T-helper 17 cell (primary cell): ENCODE results near the gene NCKAP1. TPM values are rescaled to one million over a fixed set of nuclear protein-coding genes. Genes with fewer than 3 reads are reported as not detected.

ENCODE experiments used
- ATAC-seq: fragments of 150-1000 bp; cut with Tn5 transposase; 2 replicates; pipeline ENCODE4 v1.10.0; 2021; ENCODE audit warnings: mild to moderate bottlenecking, moderate library complexity
- DNase-seq, 3 donors: peaks; one replicate each; pipeline versions ENCODE4 v3.0.0 to v3.0.0-alpha.2; 2020 to 2021
- H3K9me3 ChIP-seq: one replicate; pipeline ENCODE4 v1.7.0; 2013; ENCODE audit warnings: low read length, mild to moderate bottlenecking; ENCODE audit not compliant: control insufficient read depth, poor library complexity, severe bottlenecking
- H3K27ac Mint-ChIP-seq: one replicate; pipeline ENCODE4 v1.8.0; 2022; ENCODE audit warnings: mild to moderate bottlenecking, moderate library complexity, mixed read lengths
- H3K27me3 Mint-ChIP-seq: one replicate; pipeline ENCODE4 v1.8.0; 2022; ENCODE audit warnings: mixed read lengths
- H3K36me3 Mint-ChIP-seq: one replicate; pipeline ENCODE4 v1.8.0; 2022; ENCODE audit warnings: low read depth, mixed read lengths
- H3K4me1 Mint-ChIP-seq: one replicate; pipeline ENCODE4 v1.8.0; 2022; ENCODE audit warnings: mild to moderate bottlenecking, mixed read lengths
- H3K4me3 Mint-ChIP-seq: one replicate; pipeline ENCODE4 v1.8.0; 2022; ENCODE audit warnings: mild to moderate bottlenecking, moderate library complexity, mixed read lengths
- total RNA-seq, 4 donors: library from RNA in 2 of 4; stranded (reverse) in 2 of 4; gene quantifications; one replicate each; pipeline ENCODE4 v1.2.3 and lab custom pipeline; 2022 to 2026

The NCKAP1 gene
- total RNA-seq, 2 donors from 2014 or later = 6.9 to 13.9 TPM

DNA sequence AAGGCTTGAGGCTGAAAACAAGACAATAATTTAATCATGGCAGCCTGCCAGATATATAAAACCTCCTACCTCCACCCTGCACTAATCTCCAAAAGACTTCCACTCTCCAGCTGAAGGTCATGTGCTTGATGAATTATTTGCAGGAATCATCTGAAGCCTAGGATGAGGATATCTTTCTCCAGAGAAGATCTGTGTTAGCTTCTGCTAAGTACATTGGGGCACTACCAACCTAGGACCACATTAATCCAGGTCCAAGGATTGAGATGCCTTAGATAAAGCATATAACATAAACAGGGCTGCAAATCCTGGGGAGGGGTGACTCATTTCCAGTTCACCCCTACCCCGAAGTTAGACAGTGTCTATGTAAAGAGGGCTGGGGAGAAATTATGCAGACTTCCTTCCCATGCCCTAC lies 91.3 kb downstream of the NCKAP1 start:
- Mint-ChIP-seq H3K27ac (no peak overlapping the region), H3K4me1 (peaks cover 9% of the 10 kb centered on the region), H3K36me3 (peaks cover 6% of the 10 kb centered on the region), H3K4me3 (no peak overlapping the region), H3K27me3 (no peaks in the 10 kb centered on the region)
- no peaks in the 10 kb centered on the region for H3K9me3 ChIP-seq
- ATAC-seq = no peak
- no peak for DNase-seq

DNA sequence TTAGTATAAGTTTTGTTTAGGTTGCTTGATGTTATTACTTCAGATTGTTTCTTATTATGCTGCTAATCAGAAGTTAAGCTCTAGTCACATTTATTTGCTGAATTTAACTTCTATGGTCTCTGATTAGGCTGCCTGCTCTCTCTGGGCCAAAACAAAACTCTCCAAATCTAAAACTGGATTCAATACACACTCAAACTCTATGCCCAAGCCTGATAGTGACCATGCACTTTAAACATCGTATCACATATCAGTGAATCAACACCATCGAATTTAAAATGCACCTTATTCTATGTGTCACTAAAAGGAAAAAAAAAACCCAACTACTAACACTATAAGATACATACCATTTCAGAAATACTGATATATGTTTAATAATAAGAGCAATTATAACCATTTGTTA lies 94.9 kb downstream of the NCKAP1 start:
- H3K27me3 Mint-ChIP-seq = no peaks in the 10 kb centered on the region
- no peak overlapping the region for H3K27ac Mint-ChIP-seq
- H3K4me3 Mint-ChIP-seq = no peak overlapping the region
- H3K4me1 Mint-ChIP-seq = peaks cover 11% of the 10 kb centered on the region
- H3K9me3 ChIP-seq = no peaks in the 10 kb centered on the region
- no peak for DNase-seq
- no peak for ATAC-seq
- peaks cover 8% of the 10 kb centered on the region for H3K36me3 Mint-ChIP-seq

DNA sequence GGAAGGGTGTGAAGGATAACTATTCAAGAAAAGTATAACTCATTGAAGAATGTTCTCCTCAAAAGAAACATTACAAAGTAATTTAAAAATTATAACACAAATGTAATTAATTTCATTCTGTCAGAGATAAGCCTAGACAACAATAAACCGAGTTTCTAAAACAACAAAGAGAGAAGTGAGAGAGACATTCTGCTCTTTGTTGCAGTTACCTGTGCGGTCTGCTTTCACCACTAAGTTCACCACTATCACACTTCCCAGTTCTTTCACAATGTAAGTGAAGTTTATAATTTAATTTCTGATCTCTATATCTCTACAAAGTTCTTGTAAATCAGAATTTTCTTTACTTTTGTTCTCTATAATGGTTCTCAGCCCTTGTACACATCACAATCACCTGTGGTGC lies 95.5 kb downstream of the NCKAP1 start:
- no peak overlapping the region for H3K27ac Mint-ChIP-seq
- no peaks in the 10 kb centered on the region for H3K27me3 Mint-ChIP-seq
- no peak overlapping the region for H3K4me3 Mint-ChIP-seq
- DNase-seq (no peak), ATAC-seq (no peak)
- no peaks in the 10 kb centered on the region for H3K9me3 ChIP-seq
- H3K36me3 Mint-ChIP-seq = peaks cover 12% of the 10 kb centered on the region
- H3K4me1 Mint-ChIP-seq = peaks cover 11% of the 10 kb centered on the region

DNA sequence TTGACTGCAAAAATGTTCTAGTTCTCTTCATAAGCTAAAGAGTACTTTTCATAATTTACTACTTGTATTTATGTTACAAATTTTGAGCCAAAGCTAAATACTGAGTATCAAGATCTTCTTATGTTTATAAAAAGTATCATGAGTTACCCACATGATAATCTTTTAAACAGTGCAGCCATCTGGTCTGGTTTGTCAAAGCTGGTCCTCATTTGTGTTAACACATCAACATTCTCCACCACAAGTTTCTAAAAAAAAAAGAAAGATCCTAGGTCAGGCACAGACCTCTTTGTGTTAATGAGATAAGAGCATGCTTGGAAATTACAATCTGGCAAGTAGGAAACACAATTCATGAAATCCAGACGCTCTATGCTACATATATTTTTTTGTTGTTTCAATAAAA lies 96.3 kb downstream of the NCKAP1 start:
- Mint-ChIP-seq H3K36me3 (peaks cover 12% of the 10 kb centered on the region), H3K4me1 (peaks cover 11% of the 10 kb centered on the region), H3K27me3 (no peaks in the 10 kb centered on the region), H3K4me3 (no peak overlapping the region), H3K27ac (no peak overlapping the region)
- ATAC-seq = no peak
- H3K9me3 ChIP-seq = no peaks in the 10 kb centered on the region
- no peak for DNase-seq

DNA sequence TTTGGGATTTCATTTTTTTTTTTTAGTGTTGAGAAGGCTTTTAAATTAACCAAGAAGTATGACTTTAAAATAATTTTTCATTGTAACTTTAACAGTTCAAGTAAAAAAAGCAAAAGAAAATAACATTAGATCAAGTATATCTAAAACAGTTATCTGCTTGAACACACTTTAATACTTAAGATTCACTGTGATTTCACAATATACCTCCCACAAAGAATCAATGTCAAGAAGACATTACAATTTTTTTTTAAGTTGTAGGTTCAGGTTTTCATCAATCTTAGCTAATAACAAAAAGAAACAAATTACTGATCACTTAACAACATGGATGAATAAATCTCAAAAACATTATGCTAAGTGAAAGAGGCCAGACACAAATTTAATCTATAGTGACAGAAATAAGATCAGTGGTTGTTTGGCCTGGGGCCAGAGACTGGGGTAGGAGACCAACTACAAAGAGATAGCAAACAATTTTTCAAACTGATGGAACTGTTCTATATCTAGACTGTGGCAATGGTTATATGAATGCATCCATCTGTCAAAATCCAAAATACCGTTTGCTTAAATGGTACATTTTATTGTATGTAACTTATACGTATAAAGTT lies 97.0 kb downstream of the NCKAP1 start:
- Mint-ChIP-seq H3K27ac (no peak overlapping the region), H3K4me3 (no peak overlapping the region), H3K36me3 (peaks cover 12% of the 10 kb centered on the region), H3K27me3 (no peaks in the 10 kb centered on the region), H3K4me1 (peaks cover 6% of the 10 kb centered on the region)
- DNase-seq (no peak), ATAC-seq (no peak)
- H3K9me3 ChIP-seq = no peaks in the 10 kb centered on the region

DNA sequence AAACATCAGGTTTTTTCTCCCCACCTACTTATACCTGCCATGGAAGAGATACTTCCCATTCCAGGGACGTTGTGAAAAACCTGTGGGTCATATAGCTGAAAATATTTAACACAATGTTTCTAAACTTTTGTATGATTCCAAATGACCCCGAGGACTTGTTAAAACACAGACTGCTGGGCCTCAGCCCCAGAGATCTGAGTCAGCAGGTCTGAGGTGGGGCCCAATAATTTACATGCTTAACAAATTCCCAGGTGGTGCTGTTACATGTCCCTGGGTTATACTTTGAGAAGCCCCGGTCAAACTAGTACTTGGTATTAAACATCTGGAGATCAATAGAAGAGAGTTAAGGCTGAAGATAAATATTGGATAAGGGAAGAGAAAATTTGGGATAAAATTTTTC lies 100.4 kb downstream of the NCKAP1 start:
- Mint-ChIP-seq H3K27ac (no peak overlapping the region), H3K4me3 (no peak overlapping the region), H3K36me3 (peaks cover 12% of the 10 kb centered on the region), H3K4me1 (peaks cover 6% of the 10 kb centered on the region), H3K27me3 (no peaks in the 10 kb centered on the region)
- ATAC-seq (no peak), DNase-seq (no peak)
- no peaks in the 10 kb centered on the region for H3K9me3 ChIP-seq

DNA sequence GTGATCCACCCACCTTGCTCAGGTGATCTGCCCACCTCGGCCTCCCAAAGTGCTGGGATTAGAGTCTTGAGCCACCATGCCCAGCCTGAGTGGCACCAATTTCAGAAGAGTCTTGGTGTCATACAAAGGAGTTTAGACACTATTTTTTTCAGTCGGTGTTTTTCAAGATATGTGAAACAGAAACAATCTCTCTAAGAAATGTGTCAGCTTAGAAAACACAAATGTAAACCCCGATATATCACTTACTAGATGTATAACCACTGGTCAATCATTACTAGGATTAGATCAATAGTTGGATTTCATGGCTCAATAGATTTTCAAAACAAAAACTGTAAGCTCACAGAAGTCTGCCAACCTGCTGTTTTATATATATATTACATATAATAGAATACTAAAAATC lies 104.6 kb downstream of the NCKAP1 start:
- no peak for DNase-seq
- H3K9me3 ChIP-seq = no peaks in the 10 kb centered on the region
- Mint-ChIP-seq H3K4me1 (peaks cover 8% of the 10 kb centered on the region), H3K27ac (no peak overlapping the region), H3K4me3 (no peak overlapping the region), H3K36me3 (peaks cover 16% of the 10 kb centered on the region), H3K27me3 (no peaks in the 10 kb centered on the region)
- no peak for ATAC-seq

DNA sequence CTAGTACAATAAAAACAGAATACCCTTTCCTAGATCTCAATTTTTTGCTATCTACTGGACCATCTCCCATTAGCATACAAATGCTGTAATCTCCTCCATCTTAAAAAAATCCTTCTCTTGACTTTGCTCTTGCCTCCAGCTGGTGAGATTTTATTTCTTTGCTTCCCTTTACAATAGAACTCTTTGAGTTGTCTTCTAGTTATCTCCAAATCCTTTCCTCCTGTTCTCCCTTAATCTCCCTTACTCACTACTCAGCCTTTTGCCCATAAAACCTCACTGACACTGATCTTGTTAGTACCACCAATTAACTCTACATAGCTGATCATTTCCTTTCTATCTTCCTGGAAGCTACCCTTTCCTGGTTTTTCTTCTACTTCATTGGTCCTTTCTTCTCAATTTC lies 108.3 kb downstream of the NCKAP1 start:
- H3K9me3 ChIP-seq = no peaks in the 10 kb centered on the region
- peaks cover 7% of the 10 kb centered on the region for H3K4me1 Mint-ChIP-seq
- H3K27ac Mint-ChIP-seq = no peak overlapping the region
- DNase-seq (no peak), ATAC-seq (no peak)
- H3K36me3 Mint-ChIP-seq = peaks cover 17% of the 10 kb centered on the region
- H3K27me3 Mint-ChIP-seq = no peaks in the 10 kb centered on the region
- H3K4me3 Mint-ChIP-seq = no peak overlapping the region

DNA sequence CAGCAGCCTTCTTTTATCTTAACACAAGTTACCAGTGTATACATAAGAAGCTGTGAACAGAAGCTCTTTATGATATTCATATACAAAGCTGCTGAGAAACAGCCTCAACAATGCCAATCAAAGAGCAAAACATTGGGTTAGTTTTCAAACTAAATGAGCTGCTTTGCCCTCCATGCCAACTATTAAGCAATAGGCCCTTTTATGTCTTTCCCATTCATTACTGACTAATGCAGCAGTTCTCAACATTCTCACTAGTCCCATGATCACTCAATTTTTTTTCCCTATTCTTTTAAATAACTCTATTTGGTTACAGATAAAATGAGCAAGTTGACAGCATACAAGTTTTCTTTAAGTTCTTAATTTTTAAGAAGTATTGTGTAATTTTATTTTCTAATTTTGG lies 114.0 kb downstream of the NCKAP1 start:
- H3K4me1 Mint-ChIP-seq = peaks cover 3% of the 10 kb centered on the region
- H3K9me3 ChIP-seq = no peaks in the 10 kb centered on the region
- DNase-seq = no peak
- H3K36me3 Mint-ChIP-seq = peaks cover 13% of the 10 kb centered on the region
- no peak for ATAC-seq
- H3K27me3 Mint-ChIP-seq = no peaks in the 10 kb centered on the region
- H3K27ac Mint-ChIP-seq = peak overlapping the region; percentile 62
- no peak overlapping the region for H3K4me3 Mint-ChIP-seq

DNA sequence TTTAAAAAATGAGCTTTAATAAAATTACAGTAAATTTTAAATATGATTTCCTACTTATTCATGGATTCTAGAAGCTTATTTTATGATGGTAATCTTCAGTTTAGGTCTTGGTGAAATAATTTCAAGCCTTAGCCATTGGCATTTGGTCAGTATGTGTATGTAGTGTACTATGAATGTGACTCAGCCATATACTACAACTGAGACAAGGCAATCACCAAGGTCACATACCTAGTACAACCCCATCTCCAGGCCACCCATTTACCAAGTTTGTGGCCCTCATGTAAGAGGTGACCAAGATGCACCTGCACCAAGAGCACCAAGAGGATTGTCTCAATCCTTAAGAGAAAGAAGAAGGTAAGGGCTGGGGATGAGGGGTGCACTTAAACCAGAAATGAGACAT lies 117.0 kb downstream of the NCKAP1 start:
- H3K4me1 Mint-ChIP-seq = peaks cover 2% of the 10 kb centered on the region
- H3K27ac Mint-ChIP-seq = no peak overlapping the region
- no peaks in the 10 kb centered on the region for H3K27me3 Mint-ChIP-seq
- DNase-seq (no peak), ATAC-seq (no peak)
- H3K4me3 Mint-ChIP-seq = no peak overlapping the region
- H3K36me3 Mint-ChIP-seq = peaks cover 8% of the 10 kb centered on the region
- no peaks in the 10 kb centered on the region for H3K9me3 ChIP-seq

DNA sequence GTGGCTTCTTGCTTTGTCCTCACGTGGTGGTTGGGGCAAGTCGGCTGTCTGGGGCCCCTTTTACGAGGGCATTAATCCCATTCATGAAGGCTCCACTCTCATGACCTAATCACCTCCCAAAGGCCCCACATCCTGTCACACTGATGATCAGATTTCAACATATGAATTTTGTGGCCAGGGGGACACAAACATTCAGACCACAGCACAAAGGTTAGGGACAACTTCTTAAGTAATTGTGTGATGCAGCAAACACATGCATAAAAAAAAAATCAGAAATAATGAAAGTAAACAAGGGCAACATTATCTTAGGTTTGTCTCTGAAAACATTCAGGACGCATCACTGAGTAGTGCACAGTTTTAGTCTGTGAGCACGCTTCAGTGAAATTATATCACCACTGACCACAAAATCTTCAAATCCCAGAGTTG lies 117.6 kb downstream of the NCKAP1 start:
- no peak overlapping the region for H3K27ac Mint-ChIP-seq
- no peaks in the 10 kb centered on the region for H3K4me1 Mint-ChIP-seq
- peaks cover 5% of the 10 kb centered on the region for H3K36me3 Mint-ChIP-seq

DNA sequence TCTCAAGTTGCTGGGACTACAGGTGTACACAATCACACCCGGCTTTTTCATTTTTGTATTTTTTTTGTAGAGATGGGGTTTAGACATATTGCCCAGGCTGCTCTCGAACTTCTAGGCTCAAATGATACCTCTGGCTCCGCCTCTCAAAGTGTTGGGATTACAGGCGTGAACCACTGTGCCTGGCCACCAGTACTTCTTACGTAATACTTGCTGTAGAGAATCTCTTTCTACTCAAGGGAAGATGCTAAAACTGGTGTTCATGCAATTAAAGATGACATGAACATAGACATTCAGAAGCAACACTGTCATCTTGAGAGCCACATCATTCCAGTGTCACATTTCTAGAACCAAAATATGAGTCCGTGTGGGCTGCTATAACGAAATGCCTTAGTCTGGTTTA lies 118.2 kb downstream of the NCKAP1 start:
- H3K9me3 ChIP-seq = no peaks in the 10 kb centered on the region
- Mint-ChIP-seq H3K4me1 (no peaks in the 10 kb centered on the region), H3K36me3 (peaks cover 5% of the 10 kb centered on the region), H3K4me3 (no peak overlapping the region), H3K27ac (no peak overlapping the region), H3K27me3 (no peaks in the 10 kb centered on the region)
- ATAC-seq (no peak), DNase-seq (no peak)

More for the DNA sequence above, 117.6 kb downstream of the NCKAP1 start:
- ATAC-seq (no peak), DNase-seq (no peak)
- Mint-ChIP-seq H3K27me3 (no peaks in the 10 kb centered on the region), H3K4me3 (no peak overlapping the region)
- H3K9me3 ChIP-seq = no peaks in the 10 kb centered on the region

DNA sequence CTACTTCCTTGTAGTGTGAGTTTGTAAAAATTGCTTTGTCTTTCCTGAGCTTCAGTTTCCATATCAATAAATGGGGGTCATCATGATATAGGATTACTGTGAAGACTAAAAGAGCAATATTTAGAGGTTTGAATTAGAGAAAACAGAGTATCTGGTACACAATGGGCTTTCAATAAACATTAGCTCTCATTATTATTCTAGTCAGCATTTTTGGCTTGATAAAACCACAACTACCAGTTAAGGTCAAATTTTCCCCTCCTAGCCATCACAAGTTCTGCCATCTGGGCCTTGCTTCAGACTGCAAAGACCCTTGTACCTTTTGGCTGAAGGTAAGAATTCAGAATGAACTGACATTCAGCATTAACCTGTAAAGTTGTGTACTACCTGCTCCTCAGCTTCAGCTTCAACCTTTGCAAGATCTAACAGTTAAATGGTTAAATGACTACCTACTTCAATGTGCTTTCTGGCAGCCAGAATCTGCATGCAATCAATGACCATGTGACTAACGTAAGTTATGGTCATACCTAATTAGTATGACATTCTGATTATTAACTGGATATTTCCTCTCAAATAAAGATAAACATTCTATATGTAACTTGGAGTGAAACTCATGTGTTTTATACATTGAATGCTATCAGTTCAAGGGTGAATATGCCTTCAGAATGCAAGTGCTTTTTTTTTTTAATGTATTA lies 119.2 kb downstream of the NCKAP1 start:
- DNase-seq (no peak), ATAC-seq (no peak)
- Mint-ChIP-seq H3K4me1 (no peaks in the 10 kb centered on the region), H3K36me3 (peaks cover 5% of the 10 kb centered on the region), H3K27me3 (no peaks in the 10 kb centered on the region), H3K27ac (no peak overlapping the region), H3K4me3 (no peak overlapping the region)
- H3K9me3 ChIP-seq = no peaks in the 10 kb centered on the region

DNA sequence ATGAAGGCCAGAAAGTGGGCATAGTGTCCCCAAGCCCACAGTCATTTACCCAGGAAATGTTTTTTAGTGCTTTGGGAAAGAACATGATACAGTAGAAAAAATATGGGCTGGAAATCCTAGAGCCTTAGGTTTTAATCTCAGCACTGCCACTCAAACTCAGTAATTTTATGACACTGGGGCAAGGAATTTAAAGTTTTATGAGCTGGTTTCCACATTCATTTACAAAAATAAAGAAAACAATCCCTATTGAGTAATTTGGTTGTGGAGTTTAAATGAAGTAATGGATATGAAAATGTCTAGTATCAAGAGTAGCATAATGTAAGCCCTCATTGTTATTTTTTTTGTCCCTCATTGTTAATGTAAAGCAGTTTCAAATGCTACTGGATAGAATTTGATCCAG lies 120.3 kb downstream of the NCKAP1 start:
- ATAC-seq (no peak), DNase-seq (no peak)
- no peak overlapping the region for H3K27ac Mint-ChIP-seq
- no peak overlapping the region for H3K4me3 Mint-ChIP-seq
- peaks cover 5% of the 10 kb centered on the region for H3K36me3 Mint-ChIP-seq
- no peaks in the 10 kb centered on the region for H3K4me1 Mint-ChIP-seq
- H3K9me3 ChIP-seq = no peaks in the 10 kb centered on the region
- no peaks in the 10 kb centered on the region for H3K27me3 Mint-ChIP-seq
